ENCODE measurements around the gene TNFSF9. TPM values are rescaled to one million over a fixed set of nuclear protein-coding genes. Genes with fewer than 3 reads are reported as not detected.
"Not testable (repeated sequence)": the region's sequence is repeated elsewhere in the genome, so short reads cannot be mapped to it uniquely, and the experiment has no call there.

The TNFSF9 gene
- total RNA-seq, 1 experiment from 2014 or later: 0.92 TPM

DNA sequence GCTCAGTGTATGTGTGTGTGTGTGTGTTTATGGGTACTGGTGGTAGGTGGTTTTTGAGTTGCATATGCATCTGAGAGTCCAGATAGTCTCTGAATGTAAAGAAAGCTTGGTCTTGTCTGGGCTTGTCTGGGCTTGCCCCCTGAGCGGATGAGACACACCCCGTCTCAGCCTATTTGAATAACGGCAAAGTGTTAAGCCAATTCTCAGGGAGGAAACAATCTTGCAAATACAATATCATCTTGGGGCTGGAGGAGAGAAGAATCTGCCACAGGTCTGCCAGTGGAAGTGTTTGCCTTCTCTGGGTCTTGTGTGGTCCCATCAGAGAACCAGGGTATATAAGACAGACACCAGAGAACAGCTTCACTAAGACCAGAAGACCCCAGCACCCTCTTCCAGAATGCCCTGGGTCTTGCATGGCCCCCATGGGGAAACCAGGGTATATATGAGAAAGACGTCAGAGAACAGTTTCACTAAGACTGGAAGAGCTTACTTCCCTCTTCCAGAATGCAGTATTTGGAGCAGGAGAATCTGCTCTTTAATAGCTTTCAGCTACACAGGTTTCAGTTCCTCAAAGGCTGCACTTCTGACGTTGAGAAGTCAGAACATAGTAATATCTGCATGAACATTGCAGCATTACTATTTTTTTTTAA is 46.8 kb downstream of the TNFSF9 start:
- TF ChIP-seq, protein P1, sequence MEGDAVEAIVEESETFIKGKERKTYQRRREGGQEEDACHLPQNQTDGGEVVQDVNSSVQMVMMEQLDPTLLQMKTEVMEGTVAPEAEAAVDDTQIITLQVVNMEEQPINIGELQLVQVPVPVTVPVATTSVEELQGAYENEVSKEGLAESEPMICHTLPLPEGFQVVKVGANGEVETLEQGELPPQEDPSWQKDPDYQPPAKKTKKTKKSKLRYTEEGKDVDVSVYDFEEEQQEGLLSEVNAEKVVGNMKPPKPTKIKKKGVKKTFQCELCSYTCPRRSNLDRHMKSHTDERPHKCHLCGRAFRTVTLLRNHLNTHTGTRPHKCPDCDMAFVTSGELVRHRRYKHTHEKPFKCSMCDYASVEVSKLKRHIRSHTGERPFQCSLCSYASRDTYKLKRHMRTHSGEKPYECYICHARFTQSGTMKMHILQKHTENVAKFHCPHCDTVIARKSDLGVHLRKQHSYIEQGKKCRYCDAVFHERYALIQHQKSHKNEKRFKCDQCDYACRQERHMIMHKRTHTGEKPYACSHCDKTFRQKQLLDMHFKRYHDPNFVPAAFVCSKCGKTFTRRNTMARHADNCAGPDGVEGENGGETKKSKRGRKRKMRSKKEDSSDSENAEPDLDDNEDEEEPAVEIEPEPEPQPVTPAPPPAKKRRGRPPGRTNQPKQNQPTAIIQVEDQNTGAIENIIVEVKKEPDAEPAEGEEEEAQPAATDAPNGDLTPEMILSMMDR (IDR thresholded peaks at IDR 0.05; ENCODE audit: unreplicated experiment): no peak
- intact Hi-C loops (cut with micrococcal nuclease; ENCODE audit: unreplicated experiment): no loop called here
- no peak for DNase-seq
- CTCF ChIA-PET: interaction anchor here (0.6 kb wide), 1 partner anchor 128 kb away, joined by 3 read pairs; no protein-coding TSS in a partner anchor
- Mint-ChIP-seq H3K4me1 (ENCODE audit: low read depth, unreplicated experiment) (peaks cover 13% of the 10 kb centered on the region), H3K9me3 (ENCODE audit: low read depth, unreplicated experiment) (no peaks in the 10 kb centered on the region), H3K27ac (ENCODE audit: unreplicated experiment) (no peak overlapping the region), H3K4me3 (ENCODE audit: low read depth, unreplicated experiment) (no peak overlapping the region), H3K27me3 (ENCODE audit: unreplicated experiment) (no peaks in the 10 kb centered on the region), H3K36me3 (ENCODE audit: insufficient read depth, unreplicated experiment) (no peaks in the 10 kb centered on the region)
- no TSS peak for BruUV-seq (replicated peaks)

DNA sequence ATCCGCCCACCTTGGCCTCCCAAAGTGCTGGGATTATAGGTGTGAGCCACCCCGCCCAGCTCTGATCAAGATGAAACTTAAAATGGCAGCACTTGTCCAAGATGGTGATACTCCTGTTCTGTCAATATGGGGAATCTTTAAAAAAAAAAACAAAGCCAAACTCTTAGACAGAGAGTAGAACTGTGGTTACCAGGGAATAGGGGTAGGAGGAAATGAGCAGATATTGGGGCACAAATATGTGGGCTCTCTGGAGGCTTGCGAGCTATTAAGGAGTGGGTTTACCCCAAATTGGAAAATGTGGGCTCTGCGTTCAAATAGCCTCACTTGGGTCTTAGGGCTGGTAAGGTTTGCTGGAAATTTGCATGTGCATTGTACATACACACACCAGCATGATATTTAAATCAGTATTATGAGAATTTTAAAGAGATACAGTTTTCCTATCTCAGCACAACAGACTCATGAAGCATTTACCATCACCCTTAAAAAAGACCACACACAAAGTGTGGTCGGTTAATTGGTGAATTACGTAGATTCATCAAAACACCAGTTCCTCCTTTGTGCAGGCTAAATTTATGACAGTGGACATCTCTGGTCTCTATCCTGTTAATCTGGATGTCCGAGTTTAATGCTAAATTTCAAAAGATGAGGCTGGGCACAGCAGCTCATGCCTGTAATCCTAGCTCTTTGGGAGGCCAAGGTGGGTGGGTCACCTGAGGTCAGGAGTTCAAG is 48.8 kb downstream of the TNFSF9 start:
- TF ChIP-seq, protein P1 (IDR thresholded peaks at IDR 0.05; ENCODE audit: unreplicated experiment): no peak
- H3K36me3 Mint-ChIP-seq (ENCODE audit: insufficient read depth, unreplicated experiment): no peaks in the 10 kb centered on the region
- intact Hi-C loops (cut with micrococcal nuclease; ENCODE audit: unreplicated experiment): no loop called here
- no peak overlapping the region for H3K27ac Mint-ChIP-seq (ENCODE audit: unreplicated experiment)
- CTCF ChIA-PET: interaction anchor here (0.6 to 0.7 kb wide), 3 partner anchors 54 to 293 kb away, joined by 4 to 7 read pairs (median 5); no protein-coding TSS in a partner anchor
- H3K9me3 Mint-ChIP-seq (ENCODE audit: low read depth, unreplicated experiment): no peaks in the 10 kb centered on the region
- no TSS peak for BruUV-seq (replicated peaks)
- peaks cover 13% of the 10 kb centered on the region for H3K4me1 Mint-ChIP-seq (ENCODE audit: low read depth, unreplicated experiment)
- no peaks in the 10 kb centered on the region for H3K27me3 Mint-ChIP-seq (ENCODE audit: unreplicated experiment)
- H3K4me3 Mint-ChIP-seq (ENCODE audit: low read depth, unreplicated experiment): no peak overlapping the region
- DNase-seq: no peak

DNA sequence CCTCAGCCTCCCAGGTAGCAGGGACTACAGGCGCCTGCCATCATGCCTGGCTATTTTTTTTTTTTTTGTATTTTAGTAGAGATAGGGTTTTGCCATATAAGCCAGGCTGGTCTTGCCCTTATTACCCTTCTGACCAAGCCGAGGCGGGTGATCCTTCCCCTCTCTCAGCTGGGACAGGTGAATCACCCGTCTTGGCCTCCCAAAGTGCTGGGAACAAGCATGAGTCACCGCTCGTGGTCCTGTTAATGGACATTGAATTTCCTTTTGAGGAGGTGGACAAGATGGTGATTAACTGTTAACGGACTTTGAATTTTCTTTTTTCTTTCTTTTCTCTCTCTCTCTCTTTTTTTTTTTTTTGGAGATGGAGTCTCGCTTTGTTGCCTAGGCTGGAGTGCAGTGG is 49.5 kb downstream of the TNFSF9 start:
- no peak overlapping the region for H3K4me3 Mint-ChIP-seq (ENCODE audit: low read depth, unreplicated experiment)
- CTCF ChIA-PET: interaction anchor here (0.7 kb wide), 1 partner anchor 88 kb away, joined by 5 read pairs; no protein-coding TSS in a partner anchor
- DNase-seq: peak; percentile 67
- no peak overlapping the region for H3K27ac Mint-ChIP-seq (ENCODE audit: unreplicated experiment)
- no TSS peak for BruUV-seq (replicated peaks)
- H3K9me3 Mint-ChIP-seq (ENCODE audit: low read depth, unreplicated experiment): no peaks in the 10 kb centered on the region
- intact Hi-C loops (cut with micrococcal nuclease; ENCODE audit: unreplicated experiment): no loop called here
- H3K4me1 Mint-ChIP-seq (ENCODE audit: low read depth, unreplicated experiment): peaks cover 13% of the 10 kb centered on the region
- no peaks in the 10 kb centered on the region for H3K27me3 Mint-ChIP-seq (ENCODE audit: unreplicated experiment)
- no peaks in the 10 kb centered on the region for H3K36me3 Mint-ChIP-seq (ENCODE audit: insufficient read depth, unreplicated experiment)
- TF ChIP-seq, protein P1 (IDR thresholded peaks at IDR 0.05; ENCODE audit: unreplicated experiment): no peak

DNA sequence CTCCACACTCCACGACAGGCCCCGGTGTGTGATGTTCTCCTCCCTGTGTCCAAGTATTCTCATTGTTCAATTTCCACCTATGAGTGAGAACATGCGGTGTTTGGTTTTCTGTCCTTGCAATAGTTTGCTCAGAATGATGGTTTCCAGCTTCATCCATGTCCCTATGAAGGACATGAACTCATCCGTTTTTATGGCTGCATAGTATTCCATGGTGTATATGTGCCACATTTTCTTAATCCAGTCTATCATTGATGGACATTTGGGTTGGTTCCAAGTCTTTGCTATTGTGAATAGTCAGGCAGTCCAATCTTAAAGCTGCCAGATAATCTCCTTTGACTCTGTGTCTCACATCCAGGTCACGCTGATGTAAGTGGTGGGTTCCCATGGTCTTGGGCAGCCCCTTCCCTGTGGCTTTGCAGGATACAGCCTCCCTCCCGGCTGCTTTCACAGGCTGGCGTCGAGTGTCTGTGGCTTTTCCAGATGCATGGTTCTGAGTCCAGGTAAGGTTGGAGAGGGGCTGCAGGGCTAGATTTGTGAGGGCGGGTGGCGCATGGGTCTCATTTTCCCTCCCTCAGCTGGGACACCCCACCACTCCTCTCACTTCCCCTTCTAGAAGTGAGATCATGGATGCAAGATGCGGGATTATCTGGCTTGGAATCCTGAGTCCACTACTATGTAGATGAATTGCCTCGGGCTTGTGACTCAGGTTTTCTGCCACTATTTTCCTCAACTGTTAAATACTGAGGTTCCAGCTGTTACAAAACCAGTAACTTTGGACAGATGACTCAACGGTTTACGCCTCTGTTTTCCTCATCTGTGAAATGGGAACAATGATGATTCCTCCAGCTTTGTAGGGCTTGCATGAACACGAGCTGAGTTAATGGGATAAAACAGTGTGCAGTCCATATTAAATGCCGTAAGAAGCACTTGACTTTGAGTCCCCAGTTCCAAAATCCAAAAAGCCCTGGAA is 52.0 kb downstream of the TNFSF9 start:
- peaks cover 22% of the 10 kb centered on the region for H3K27me3 Mint-ChIP-seq (ENCODE audit: unreplicated experiment)
- DNase-seq; CTCF ChIA-PET; H3K27ac Mint-ChIP-seq (ENCODE audit: unreplicated experiment); H3K4me3 Mint-ChIP-seq (ENCODE audit: low read depth, unreplicated experiment); BruUV-seq (replicated peaks); H3K36me3 Mint-ChIP-seq (ENCODE audit: insufficient read depth, unreplicated experiment); intact Hi-C loops (cut with micrococcal nuclease; ENCODE audit: unreplicated experiment); H3K9me3 Mint-ChIP-seq (ENCODE audit: low read depth, unreplicated experiment): not testable (repeated sequence)
- peaks cover 25% of the 10 kb centered on the region for H3K4me1 Mint-ChIP-seq (ENCODE audit: low read depth, unreplicated experiment)

Other genes with a start within 250 kb of the TNFSF9 start
- gene ACER1, start 197.4 kb upstream of the TNFSF9 start, total RNA-seq (2022): not detected in 2 replicates
- gene CLPP, start 169.5 kb upstream of the TNFSF9 start, total RNA-seq (2022): 50.4 and 53.4 TPM in 2 replicates
- gene ALKBH7, start 158.2 kb upstream of the TNFSF9 start, total RNA-seq (2022): 25.9 and 27.2 TPM in 2 replicates
- gene PSPN, start 155.1 kb upstream of the TNFSF9 start, total RNA-seq (2022): 1.7 and 2.4 TPM in 2 replicates
- gene GTF2F1, start 137.9 kb upstream of the TNFSF9 start, total RNA-seq (2022): 39.2 and 40.9 TPM in 2 replicates
- 297 and 307 TPM in 2 replicates for gene KHSRP, start 106.2 kb upstream of the TNFSF9 start, total RNA-seq (2022)
- 1.4 and 2.9 TPM in 2 replicates for gene SLC25A41, start 97.3 kb upstream of the TNFSF9 start, total RNA-seq (2022)
- gene SLC25A23, start 71.2 kb upstream of the TNFSF9 start, total RNA-seq (2022): 67.6 and 78.7 TPM in 2 replicates
- 45.6 and 47.6 TPM in 2 replicates for gene CRB3, start 66.8 kb upstream of the TNFSF9 start, total RNA-seq (2022)
- gene DENND1C, start 49.2 kb upstream of the TNFSF9 start, total RNA-seq (2022): not detected in 2 replicates
- 1.4 and 1.5 TPM in 2 replicates for gene TUBB4A, start 28.7 kb upstream of the TNFSF9 start, total RNA-seq (2022)
- 0.68 TPM in 1 of 2 replicates, not detected in the other for gene CD70, start 60.1 kb downstream of the TNFSF9 start, total RNA-seq (2022)
- gene TNFSF14, start 139.1 kb downstream of the TNFSF9 start, total RNA-seq (2022): 4.3 TPM in 2 replicates
- gene C3, start 189.6 kb downstream of the TNFSF9 start, total RNA-seq (2022): 517 and 658 TPM in 2 replicates
- 67.7 and 69.0 TPM in 2 replicates for gene GPR108, start 206.6 kb downstream of the TNFSF9 start, total RNA-seq (2022)
- 86.0 and 95.8 TPM in 2 replicates for gene TRIP10, start 208.7 kb downstream of the TNFSF9 start, total RNA-seq (2022)
- 62.0 and 64.0 TPM in 2 replicates for gene SH2D3A, start 236.4 kb downstream of the TNFSF9 start, total RNA-seq (2022)
- gene VAV1, start 241.7 kb downstream of the TNFSF9 start, total RNA-seq (2022): 0.28 and 0.37 TPM in 2 replicates